PC-3 (cell line): Measurements from ENCODE around the gene ZNF79. TPM values are rescaled to one million over a fixed set of nuclear protein-coding genes. Genes with fewer than 3 reads are reported as not detected.

ENCODE experiments used
- ATAC-seq: fragments of 200-7000 bp; cut with Tn5 transposase; 2 replicates; pipeline ENCODE4 v1.9.1; 2020; ENCODE audit warnings: mild to moderate bottlenecking, moderate library complexity
- BruUV-seq: library from RNA; stranded (reverse); fragments of 400-500 nt; replicated peaks from 2 replicates; lab custom pipeline; 2021; lab: Mats Ljungman, UMichigan
- CTCF ChIA-PET: fragments of 300-600 bp; sonication (Branson Sonifier 250); formaldehyde crosslinking; loops from one replicate; lab custom pipeline; 2022; ENCODE audit warnings: antibody characterized with exemption; lab: Charles Lee
- POLR2A ChIA-PET: fragments of 300-600 bp; sonication (Branson Sonifier 250); formaldehyde crosslinking; loops from one replicate; lab custom pipeline; 2022; ENCODE audit warnings: antibody characterized with exemption; ENCODE audit not compliant: unreplicated experiment; lab: Charles Lee
- DNase-seq: peaks from one replicate; pipeline ENCODE4 v3.0.0-alpha.2; 2015
- H2AFZ ChIP-seq: fragments of 300-600 bp; sonication (generic); 2 replicates; pipeline ENCODE4 v1.6.0; 2016; ENCODE audit warnings: antibody characterized with exemption, low read length
- H3F3A ChIP-seq: fragments of 300-600 bp; sonication (generic); one replicate; pipeline ENCODE4 v1.6.0; 2017; ENCODE audit warnings: antibody characterized with exemption, low read length, control low read depth, mild to moderate bottlenecking; ENCODE audit not compliant: unreplicated experiment
- H3K27ac ChIP-seq: fragments of 300-600 bp; sonication (generic); 2 replicates; pipeline ENCODE4 v1.5.1; 2016; ENCODE audit warnings: mild to moderate bottlenecking, low read length
- H3K27me3 ChIP-seq: fragments of 300-600 bp; sonication (generic); 2 replicates; pipeline ENCODE4 v1.6.1; 2016; ENCODE audit warnings: low read length, mixed read lengths
- H3K36me3 ChIP-seq: fragments of 300-600 bp; sonication (generic); 2 replicates; pipeline ENCODE4 v1.6.1; 2016; ENCODE audit warnings: low read depth, mixed run types, low read length, mixed read lengths
- H3K4me1 ChIP-seq: fragments of 300-600 bp; sonication (generic); 2 replicates; pipeline ENCODE4 v1.5.1; 2016; ENCODE audit warnings: low read length; ENCODE audit not compliant: insufficient read depth
- H3K4me2 ChIP-seq: fragments of 300-600 bp; sonication (generic); 2 replicates; pipeline ENCODE4 v1.6.0; 2016; ENCODE audit warnings: low read length
- H3K4me3 ChIP-seq: fragments of 300-600 bp; sonication (generic); 2 replicates; pipeline ENCODE4 v1.5.1; 2016; ENCODE audit warnings: mild to moderate bottlenecking, low read length, mixed read lengths
- H3K79me2 ChIP-seq: fragments of 300-600 bp; sonication (generic); 2 replicates; pipeline ENCODE4 v1.6.1; 2017; ENCODE audit warnings: low read length, mixed read lengths
- H3K9ac ChIP-seq: fragments of 300-600 bp; sonication (generic); 2 replicates; pipeline ENCODE4 v1.6.0; 2016; ENCODE audit warnings: mild to moderate bottlenecking, low read length
- H3K9me2 ChIP-seq: fragments of 300-600 bp; sonication (generic); replicated peaks from 2 replicates; pipeline ENCODE4 v1.6.1; 2016; ENCODE audit warnings: mixed run types, low read length, mixed read lengths
- H3K9me3 ChIP-seq: fragments of 300-600 bp; sonication (generic); 2 replicates; pipeline ENCODE4 v1.6.1; 2016; ENCODE audit warnings: low read length, mixed read lengths
- H4K20me1 ChIP-seq: fragments of 300-600 bp; sonication (generic); 2 replicates; pipeline ENCODE4 v1.6.1; 2016; ENCODE audit warnings: low read length, mixed read lengths
- EZH2 ChIP-seq: fragments of 300-600 bp; sonication (generic); IDR thresholded peaks from one replicate; pipeline ENCODE4 v1.6.1; 2017; ENCODE audit warnings: antibody characterized with exemption, mild to moderate bottlenecking, low read length; ENCODE audit not compliant: unreplicated experiment
- EZH2phosphoT487 ChIP-seq: fragments of 300-600 bp; sonication (generic); IDR thresholded peaks from 2 replicates; pipeline ENCODE4 v1.6.1; 2018; ENCODE audit warnings: mild to moderate bottlenecking, antibody characterized with exemption, low read length, borderline replicate concordance
- intact Hi-C: fragments of 100-400 bp; cut with micrococcal nuclease; formaldehyde crosslinking; loops from 2 replicates; pipeline ENCODE4 v1.9.0; 2023
- total RNA-seq: library from RNA; depleted of rRNA; stranded (reverse); fragments of >200 nt; gene quantifications from 2 replicates; pipeline ENCODE4 v1.2.3, GENCODE V29; 2014
- TF ChIP-seq, protein P1 (sequence below): fragments of 300-600 bp; sonication (generic); conservative IDR thresholded peaks from 2 replicates; pipeline ENCODE4 v1.5.1; 2017; ENCODE audit warnings: antibody characterized with exemption, low read depth, mild to moderate bottlenecking, low read length

ZNF79 gene
- total RNA-seq, 1 experiment from 2014 or later: 4.9 TPM

DNA sequence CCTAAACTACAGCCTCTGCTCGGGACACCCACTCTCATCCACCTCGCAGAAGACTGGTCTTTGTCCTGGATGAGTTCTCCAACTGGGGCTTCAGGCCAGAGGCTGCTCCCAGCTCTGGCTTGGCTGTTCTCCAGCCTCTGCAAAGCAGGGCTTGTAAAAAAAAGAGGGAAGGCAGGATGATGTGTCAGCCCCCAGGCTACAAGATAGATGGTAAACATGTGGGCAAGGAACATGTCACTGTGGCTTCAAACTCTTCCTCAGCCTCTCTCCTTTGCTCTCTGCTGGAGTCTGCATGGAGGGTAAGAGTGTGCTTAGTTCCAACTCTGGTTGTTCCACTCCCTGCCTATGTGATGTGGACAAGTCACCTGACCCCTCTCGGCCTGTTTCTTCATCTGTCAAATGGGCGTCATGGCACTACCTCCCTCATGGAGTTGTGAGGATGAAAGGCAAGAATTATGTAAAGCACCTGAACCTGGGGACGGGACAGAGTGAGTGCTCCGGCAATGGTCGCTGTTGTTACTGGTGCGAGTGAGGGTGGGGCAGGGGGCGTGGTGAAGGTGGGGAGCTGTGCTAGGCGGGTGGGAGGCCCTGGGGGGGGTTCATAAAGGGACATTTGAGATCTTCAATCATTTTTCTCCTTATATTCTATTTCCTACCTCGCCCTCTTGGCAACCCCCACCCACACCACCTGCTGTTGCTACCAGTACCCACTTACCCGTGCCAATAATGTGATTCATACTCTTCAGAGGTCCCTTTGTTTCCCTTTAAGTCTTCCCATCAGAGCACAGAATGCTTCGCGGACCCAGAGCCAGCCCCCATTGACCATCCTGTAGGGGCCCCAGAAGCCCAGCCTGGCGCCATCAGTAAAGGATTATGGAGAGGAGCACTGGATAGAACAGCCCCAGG, 6.8 kb upstream of the ZNF79 start:
- Histone ChIP-seq H2AFZ (no peak overlapping the region), H4K20me1 (no peaks in the 10 kb centered on the region), H3K9me2 (no peaks in the 10 kb centered on the region), H3K9me3 (no peaks in the 10 kb centered on the region), H3K79me2 (peaks cover 7% of the 10 kb centered on the region; the same call in 1 of the 2 replicates), H3F3A (peaks cover 4% of the 10 kb centered on the region), H3K9ac (peak overlapping the region; percentile 37; the same call in 1 of the 2 replicates), H3K4me2 (peak overlapping the region; percentile 64), H3K27ac (peak overlapping the region; percentile 87), H3K27me3 (no peaks in the 10 kb centered on the region), H3K36me3 (no peaks in the 10 kb centered on the region), H3K4me1 (peaks cover 48% of the 10 kb centered on the region), H3K4me3 (peak overlapping the region; percentile 24; the same call in 1 of the 2 replicates)
- POLR2A ChIA-PET: no interaction called here
- BruUV-seq: no TSS peak
- ATAC-seq (peak; percentile 79), DNase-seq (peak; percentile 97)
- CTCF ChIA-PET: no interaction called here
- TF ChIP-seq EZH2 (no peak), EZH2phosphoT487 (no peak)
- TF ChIP-seq, protein P1, sequence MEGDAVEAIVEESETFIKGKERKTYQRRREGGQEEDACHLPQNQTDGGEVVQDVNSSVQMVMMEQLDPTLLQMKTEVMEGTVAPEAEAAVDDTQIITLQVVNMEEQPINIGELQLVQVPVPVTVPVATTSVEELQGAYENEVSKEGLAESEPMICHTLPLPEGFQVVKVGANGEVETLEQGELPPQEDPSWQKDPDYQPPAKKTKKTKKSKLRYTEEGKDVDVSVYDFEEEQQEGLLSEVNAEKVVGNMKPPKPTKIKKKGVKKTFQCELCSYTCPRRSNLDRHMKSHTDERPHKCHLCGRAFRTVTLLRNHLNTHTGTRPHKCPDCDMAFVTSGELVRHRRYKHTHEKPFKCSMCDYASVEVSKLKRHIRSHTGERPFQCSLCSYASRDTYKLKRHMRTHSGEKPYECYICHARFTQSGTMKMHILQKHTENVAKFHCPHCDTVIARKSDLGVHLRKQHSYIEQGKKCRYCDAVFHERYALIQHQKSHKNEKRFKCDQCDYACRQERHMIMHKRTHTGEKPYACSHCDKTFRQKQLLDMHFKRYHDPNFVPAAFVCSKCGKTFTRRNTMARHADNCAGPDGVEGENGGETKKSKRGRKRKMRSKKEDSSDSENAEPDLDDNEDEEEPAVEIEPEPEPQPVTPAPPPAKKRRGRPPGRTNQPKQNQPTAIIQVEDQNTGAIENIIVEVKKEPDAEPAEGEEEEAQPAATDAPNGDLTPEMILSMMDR: no peak
- intact Hi-C loops: no loop called here

DNA sequence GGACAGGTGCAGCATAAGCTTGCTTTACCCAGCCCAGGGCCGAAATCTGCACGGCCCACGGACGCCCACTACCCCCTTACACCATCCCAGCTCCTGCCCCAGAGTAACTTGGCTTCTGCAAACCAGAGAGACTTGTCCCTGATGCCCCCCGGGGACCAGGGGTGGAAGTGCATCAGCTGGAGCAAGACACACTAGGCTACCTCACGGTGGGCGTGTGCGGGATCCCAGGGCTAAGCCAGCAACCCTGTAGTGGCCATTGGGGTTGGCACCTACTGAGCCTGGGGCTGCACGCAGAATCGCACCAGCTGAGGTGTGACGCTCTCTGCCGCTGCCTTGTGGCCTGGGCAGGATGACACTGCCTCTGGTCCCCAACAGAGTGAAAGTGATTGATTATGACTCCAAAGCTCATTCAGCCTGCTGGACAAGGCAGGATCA, 6.1 kb upstream of the ZNF79 start:
- intact Hi-C loops: no loop called here
- Histone ChIP-seq H3K9me3 (no peaks in the 10 kb centered on the region), H3K27me3 (no peaks in the 10 kb centered on the region), H3F3A (peaks cover 4% of the 10 kb centered on the region), H3K9ac (0 out of 2 replicates have a peak overlapping the region, but pooled peaks have one; percentile 37), H3K36me3 (no peaks in the 10 kb centered on the region), H3K4me3 (peak overlapping the region; percentile 24; the same call in 1 of the 2 replicates), H2AFZ (no peak overlapping the region), H3K4me1 (peaks cover 52% of the 10 kb centered on the region), H3K27ac (peak overlapping the region; percentile 87), H3K4me2 (peak overlapping the region; percentile 56), H4K20me1 (no peaks in the 10 kb centered on the region), H3K9me2 (no peaks in the 10 kb centered on the region), H3K79me2 (peaks cover 14% of the 10 kb centered on the region)
- BruUV-seq: no TSS peak
- peak; percentile 14 for DNase-seq
- ATAC-seq: no peak
- TF ChIP-seq, protein P1: peak; percentile 41
- no peak for TF ChIP-seq EZH2
- POLR2A ChIA-PET: no interaction called here
- CTCF ChIA-PET: no interaction called here

DNA sequence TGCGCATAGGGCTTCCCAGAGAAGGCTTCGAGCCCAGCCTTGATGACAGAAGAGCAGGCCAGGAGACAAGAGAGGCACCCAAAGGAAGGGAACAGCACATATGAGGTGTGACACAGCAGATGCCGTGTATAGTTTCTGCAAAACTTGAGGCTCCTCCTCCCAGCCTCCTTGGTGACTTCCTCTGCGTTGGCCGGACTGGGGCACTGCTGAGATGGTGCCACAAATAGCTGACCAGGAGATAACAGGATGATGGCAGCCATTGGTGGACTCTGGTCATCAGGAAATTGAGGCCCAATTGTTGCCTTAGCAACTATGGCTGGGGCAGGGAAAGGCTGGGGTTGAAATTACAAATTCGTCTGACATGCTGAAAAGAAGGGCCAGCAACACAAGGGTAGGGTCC, 4.8 kb upstream of the ZNF79 start:
- H3K4me1 ChIP-seq: peaks cover 46% of the 10 kb centered on the region
- no peaks in the 10 kb centered on the region for H3K36me3 ChIP-seq
- DNase-seq (no peak), ATAC-seq (no peak)
- ChIA-PET CTCF (no interaction called here), POLR2A (no interaction called here)
- no peaks in the 10 kb centered on the region for H3K27me3 ChIP-seq
- no peaks in the 10 kb centered on the region for H3K9me3 ChIP-seq
- H2AFZ ChIP-seq: no peak overlapping the region
- no peaks in the 10 kb centered on the region for H4K20me1 ChIP-seq
- no peak overlapping the region for H3K4me2 ChIP-seq
- TF ChIP-seq, protein P1: no peak
- TF ChIP-seq EZH2phosphoT487 (no peak), EZH2 (no peak)
- no peak overlapping the region for H3K4me3 ChIP-seq
- no TSS peak for BruUV-seq
- intact Hi-C loops: no loop called here
- peaks cover 23% of the 10 kb centered on the region for H3K79me2 ChIP-seq
- peaks cover 4% of the 10 kb centered on the region for H3F3A ChIP-seq
- H3K9ac ChIP-seq: no peak overlapping the region
- no peaks in the 10 kb centered on the region for H3K9me2 ChIP-seq
- no peak overlapping the region for H3K27ac ChIP-seq
